HepG2 (cell line): Measurements from ENCODE around the gene HSF4. TPM values are rescaled to one million over a fixed set of nuclear protein-coding genes. Genes with fewer than 3 reads are reported as not detected.

Experiments
- HOXA5 ChIP-seq: sonication (generic); formaldehyde crosslinking; IDR thresholded peaks from 2 replicates; pipeline ENCODE4 v1.4.0; 2020; ENCODE audit warnings: missing genetic modification reagents
- JDP2 ChIP-seq: sonication (generic); formaldehyde crosslinking; IDR thresholded peaks from 2 replicates; pipeline ENCODE4 v1.8.1; 2022; ENCODE audit warnings: missing genetic modification reagents, borderline replicate concordance
- KMT2A ChIP-seq: sonication (generic); formaldehyde crosslinking; IDR thresholded peaks from 2 replicates; pipeline ENCODE4 v1.4.0; 2020; ENCODE audit warnings: missing genetic modification reagents
- MTF1 ChIP-seq: sonication (generic); formaldehyde crosslinking; IDR thresholded peaks from 2 replicates; pipeline ENCODE4 v1.5.0; 2020; ENCODE audit warnings: missing genetic modification reagents
- RAD21 ChIP-seq: fragments of 450-650 bp; formaldehyde crosslinking; IDR thresholded peaks from 2 replicates; pipeline ENCODE4 v1.5.0; 2020; ENCODE audit warnings: mild to moderate bottlenecking
- SOX5 ChIP-seq: IDR thresholded peaks from 2 replicates; pipeline ENCODE4 v1.6.1; 2016; ENCODE audit warnings: borderline replicate concordance
- XRCC5 ChIP-seq: fragments of 200-400 bp; formaldehyde crosslinking; optimal IDR thresholded peaks from 2 replicates; pipeline ENCODE3; 2017; ENCODE audit warnings: mild to moderate bottlenecking, low read length
- YEATS4 ChIP-seq: sonication (generic); formaldehyde crosslinking; IDR thresholded peaks from 2 replicates; pipeline ENCODE4 v1.4.0; 2020; ENCODE audit warnings: missing genetic modification reagents, borderline replicate concordance
- ZFP1 ChIP-seq: IDR thresholded peaks from 2 replicates; pipeline ENCODE4 v1.6.1; 2016
- ZNF329 ChIP-seq: sonication (generic); formaldehyde crosslinking; IDR thresholded peaks from 2 replicates; pipeline ENCODE4 v1.9.0; 2021; ENCODE audit warnings: low read depth, mild to moderate bottlenecking, missing genetic modification reagents
- ZNF430 ChIP-seq: sonication (generic); formaldehyde crosslinking; IDR thresholded peaks from 2 replicates; pipeline ENCODE4 v1.9.0; 2021; ENCODE audit warnings: mild to moderate bottlenecking, missing genetic modification reagents
- ZNF546 ChIP-seq: sonication (generic); formaldehyde crosslinking; conservative IDR thresholded peaks from 2 replicates; pipeline ENCODE4 v1.8.1; 2023; ENCODE audit warnings: mild to moderate bottlenecking, missing genetic modification reagents
- ZNF564 ChIP-seq: sonication (generic); formaldehyde crosslinking; IDR thresholded peaks from 2 replicates; pipeline ENCODE4 v1.8.1; 2023; ENCODE audit warnings: mild to moderate bottlenecking, missing genetic modification reagents
- ZNF598 ChIP-seq: sonication (generic); formaldehyde crosslinking; IDR thresholded peaks from 2 replicates; pipeline ENCODE4 v1.5.1; 2020; ENCODE audit warnings: mild to moderate bottlenecking, missing genetic modification reagents, borderline replicate concordance
- polyA plus RNA-seq, 8 experiments: library from polyadenylated mRNA; depleted of rRNA in 3 of 8; stranded (reverse) in 7 of 8; unstranded in 1 of 8; fragments of >200 nt; fragmentation: Illumina TruSeq in 4 of 8; extraction: Trizol in 4 of 8; gene quantifications; 2 replicates each; pipeline versions ENCODE4 v1.2.1 to v1.2.3, GENCODE V29; 2011 to 2016; ENCODE audit warnings: low read depth in 4 of 8, missing spikeins in 1 of 8, mixed read lengths in 1 of 8; ENCODE audit not compliant: insufficient read depth in 1 of 8
- total RNA-seq, 5 experiments: library from RNA; depleted of rRNA; stranded (reverse); fragments of >200 nt; fragmentation: Illumina TruSeq; extraction: Trizol; gene quantifications; 2 replicates each; pipeline ENCODE4 v1.2.3, GENCODE V29; 2016; ENCODE audit warnings: low read depth in 1 of 5
- TF ChIP-seq, protein P1 (sequence below): IDR thresholded peaks from 2 replicates; pipeline ENCODE4 v1.6.1; 2016; ENCODE audit warnings: missing biosample characterization, missing genetic modification reagents, low read depth
- TF ChIP-seq, protein P2 (sequence below): sonication (generic); formaldehyde crosslinking; conservative IDR thresholded peaks from 2 replicates; pipeline ENCODE4 v1.8.0; 2022; ENCODE audit warnings: low read depth, missing genetic modification reagents
- TF ChIP-seq, protein P3 (sequence below): sonication (generic); formaldehyde crosslinking; IDR thresholded peaks from 2 replicates; pipeline ENCODE4 v1.4.0; 2020; ENCODE audit warnings: missing genetic modification reagents
- TF ChIP-seq, protein P4 (sequence below): IDR thresholded peaks from 2 replicates; pipeline ENCODE4 v1.6.1; 2018; ENCODE audit warnings: missing genetic modification reagents, mild to moderate bottlenecking, missing compliant biosample characterization
- TF ChIP-seq, protein P5 (sequence below): IDR thresholded peaks from 2 replicates; pipeline ENCODE4 v1.6.1; 2016; ENCODE audit warnings: missing compliant biosample characterization, missing genetic modification reagents, borderline replicate concordance

HSF4 gene
- total and polyA plus RNA-seq, 2 of the 13 experiments (the other 11 are each of a cell fraction or from before 2014, with no cell fraction given), result 3.5 to 16.9 TPM

DNA sequence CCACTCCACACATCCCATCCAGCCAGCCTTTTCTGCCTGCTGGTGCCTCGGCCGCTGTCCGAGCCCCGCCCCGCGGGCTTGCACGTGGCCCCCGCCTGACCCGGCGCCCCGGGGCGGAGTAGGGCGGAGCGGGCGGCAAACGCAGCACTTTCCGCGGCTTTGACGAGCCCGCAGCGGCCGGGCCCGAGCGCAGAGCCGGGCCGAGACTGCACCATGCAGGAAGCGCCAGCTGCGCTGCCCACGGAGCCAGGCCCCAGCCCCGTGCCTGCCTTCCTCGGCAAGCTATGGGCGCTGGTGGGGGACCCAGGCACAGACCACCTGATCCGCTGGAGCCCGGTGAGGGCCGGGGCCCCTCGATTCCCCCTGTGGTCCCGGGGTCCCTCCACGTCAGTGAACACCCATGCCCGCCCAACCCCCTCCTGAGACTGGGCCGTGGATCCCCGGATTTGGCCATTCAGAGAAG, at the start of gene HSF4 (continued):
- TF ChIP-seq, protein P1, sequence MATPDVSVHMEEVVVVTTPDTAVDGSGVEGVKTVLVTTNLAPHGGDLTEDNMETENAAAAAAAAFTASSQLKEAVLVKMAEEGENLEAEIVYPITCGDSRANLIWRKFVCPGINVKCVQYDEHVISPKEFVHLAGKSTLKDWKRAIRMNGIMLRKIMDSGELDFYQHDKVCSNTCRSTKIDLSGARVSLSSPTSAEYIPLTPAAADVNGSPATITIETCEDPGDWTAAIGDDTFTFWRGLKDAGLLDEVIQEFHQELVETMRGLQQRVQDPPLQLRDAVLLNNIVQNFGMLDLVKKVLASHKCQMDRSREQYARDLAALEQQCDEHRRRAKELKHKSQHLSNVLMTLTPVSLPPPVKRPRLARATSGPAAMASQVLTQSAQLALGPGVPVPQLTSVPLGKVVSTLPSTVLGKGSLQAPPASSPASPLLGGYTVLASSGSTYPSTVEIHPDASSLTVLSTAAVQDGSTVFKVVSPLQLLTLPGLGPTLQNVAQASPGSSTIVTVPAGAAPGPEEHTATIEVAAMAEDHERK (CRISPR knock-in tag), result 0 out of 2 replicates have a peak, but pooled peaks have one; percentile 16
- TF ChIP-seq, protein P2, sequence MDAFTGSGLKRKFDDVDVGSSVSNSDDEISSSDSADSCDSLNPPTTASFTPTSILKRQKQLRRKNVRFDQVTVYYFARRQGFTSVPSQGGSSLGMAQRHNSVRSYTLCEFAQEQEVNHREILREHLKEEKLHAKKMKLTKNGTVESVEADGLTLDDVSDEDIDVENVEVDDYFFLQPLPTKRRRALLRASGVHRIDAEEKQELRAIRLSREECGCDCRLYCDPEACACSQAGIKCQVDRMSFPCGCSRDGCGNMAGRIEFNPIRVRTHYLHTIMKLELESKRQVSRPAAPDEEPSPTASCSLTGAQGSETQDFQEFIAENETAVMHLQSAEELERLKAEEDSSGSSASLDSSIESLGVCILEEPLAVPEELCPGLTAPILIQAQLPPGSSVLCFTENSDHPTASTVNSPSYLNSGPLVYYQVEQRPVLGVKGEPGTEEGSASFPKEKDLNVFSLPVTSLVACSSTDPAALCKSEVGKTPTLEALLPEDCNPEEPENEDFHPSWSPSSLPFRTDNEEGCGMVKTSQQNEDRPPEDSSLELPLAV (CRISPR knock-in tag), result 0 out of 2 replicates have a peak, but pooled peaks have one; percentile 56
- peak; percentile 98 for TF ChIP-seq ZNF546 (CRISPR knock-in tag)
- peak; percentile 71 for TF ChIP-seq KMT2A (CRISPR knock-in tag)
- peak; percentile 56 for TF ChIP-seq XRCC5
- TF ChIP-seq JDP2, result 0 out of 2 replicates have a peak, but pooled peaks have one; percentile 44
- TF ChIP-seq ZNF564 (CRISPR knock-in tag), result 0 out of 2 replicates have a peak, but pooled peaks have one; percentile 69
- peak; percentile 73; the same call in 1 of the 2 replicates for TF ChIP-seq ZNF329 (CRISPR knock-in tag)
- peak; percentile 85 for TF ChIP-seq HOXA5 (CRISPR knock-in tag)
- peak; percentile 77; the same call in 1 of the 2 replicates for TF ChIP-seq SOX5
- no peak for TF ChIP-seq ZFP1
- TF ChIP-seq ZNF598 (CRISPR knock-in tag), result peak; percentile 77; the same call in 1 of the 2 replicates
- TF ChIP-seq, protein P3, sequence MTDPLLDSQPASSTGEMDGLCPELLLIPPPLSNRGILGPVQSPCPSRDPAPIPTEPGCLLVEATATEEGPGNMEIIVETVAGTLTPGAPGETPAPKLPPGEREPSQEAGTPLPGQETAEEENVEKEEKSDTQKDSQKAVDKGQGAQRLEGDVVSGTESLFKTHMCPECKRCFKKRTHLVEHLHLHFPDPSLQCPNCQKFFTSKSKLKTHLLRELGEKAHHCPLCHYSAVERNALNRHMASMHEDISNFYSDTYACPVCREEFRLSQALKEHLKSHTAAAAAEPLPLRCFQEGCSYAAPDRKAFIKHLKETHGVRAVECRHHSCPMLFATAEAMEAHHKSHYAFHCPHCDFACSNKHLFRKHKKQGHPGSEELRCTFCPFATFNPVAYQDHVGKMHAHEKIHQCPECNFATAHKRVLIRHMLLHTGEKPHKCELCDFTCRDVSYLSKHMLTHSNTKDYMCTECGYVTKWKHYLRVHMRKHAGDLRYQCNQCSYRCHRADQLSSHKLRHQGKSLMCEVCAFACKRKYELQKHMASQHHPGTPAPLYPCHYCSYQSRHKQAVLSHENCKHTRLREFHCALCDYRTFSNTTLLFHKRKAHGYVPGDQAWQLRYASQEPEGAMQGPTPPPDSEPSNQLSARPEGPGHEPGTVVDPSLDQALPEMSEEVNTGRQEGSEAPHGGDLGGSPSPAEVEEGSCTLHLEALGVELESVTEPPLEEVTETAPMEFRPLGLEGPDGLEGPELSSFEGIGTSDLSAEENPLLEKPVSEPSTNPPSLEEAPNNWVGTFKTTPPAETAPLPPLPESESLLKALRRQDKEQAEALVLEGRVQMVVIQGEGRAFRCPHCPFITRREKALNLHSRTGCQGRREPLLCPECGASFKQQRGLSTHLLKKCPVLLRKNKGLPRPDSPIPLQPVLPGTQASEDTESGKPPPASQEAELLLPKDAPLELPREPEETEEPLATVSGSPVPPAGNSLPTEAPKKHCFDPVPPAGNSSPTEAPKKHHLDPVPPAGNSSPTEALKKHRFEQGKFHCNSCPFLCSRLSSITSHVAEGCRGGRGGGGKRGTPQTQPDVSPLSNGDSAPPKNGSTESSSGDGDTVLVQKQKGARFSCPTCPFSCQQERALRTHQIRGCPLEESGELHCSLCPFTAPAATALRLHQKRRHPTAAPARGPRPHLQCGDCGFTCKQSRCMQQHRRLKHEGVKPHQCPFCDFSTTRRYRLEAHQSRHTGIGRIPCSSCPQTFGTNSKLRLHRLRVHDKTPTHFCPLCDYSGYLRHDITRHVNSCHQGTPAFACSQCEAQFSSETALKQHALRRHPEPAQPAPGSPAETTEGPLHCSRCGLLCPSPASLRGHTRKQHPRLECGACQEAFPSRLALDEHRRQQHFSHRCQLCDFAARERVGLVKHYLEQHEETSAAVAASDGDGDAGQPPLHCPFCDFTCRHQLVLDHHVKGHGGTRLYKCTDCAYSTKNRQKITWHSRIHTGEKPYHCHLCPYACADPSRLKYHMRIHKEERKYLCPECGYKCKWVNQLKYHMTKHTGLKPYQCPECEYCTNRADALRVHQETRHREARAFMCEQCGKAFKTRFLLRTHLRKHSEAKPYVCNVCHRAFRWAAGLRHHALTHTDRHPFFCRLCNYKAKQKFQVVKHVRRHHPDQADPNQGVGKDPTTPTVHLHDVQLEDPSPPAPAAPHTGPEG (CRISPR knock-in tag), result peak; percentile 92
- TF ChIP-seq, protein P4, sequence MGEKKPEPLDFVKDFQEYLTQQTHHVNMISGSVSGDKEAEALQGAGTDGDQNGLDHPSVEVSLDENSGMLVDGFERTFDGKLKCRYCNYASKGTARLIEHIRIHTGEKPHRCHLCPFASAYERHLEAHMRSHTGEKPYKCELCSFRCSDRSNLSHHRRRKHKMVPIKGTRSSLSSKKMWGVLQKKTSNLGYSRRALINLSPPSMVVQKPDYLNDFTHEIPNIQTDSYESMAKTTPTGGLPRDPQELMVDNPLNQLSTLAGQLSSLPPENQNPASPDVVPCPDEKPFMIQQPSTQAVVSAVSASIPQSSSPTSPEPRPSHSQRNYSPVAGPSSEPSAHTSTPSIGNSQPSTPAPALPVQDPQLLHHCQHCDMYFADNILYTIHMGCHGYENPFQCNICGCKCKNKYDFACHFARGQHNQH (CRISPR knock-in tag), result peak; percentile 31; the same call in 1 of the 2 replicates
- TF ChIP-seq, protein P5, sequence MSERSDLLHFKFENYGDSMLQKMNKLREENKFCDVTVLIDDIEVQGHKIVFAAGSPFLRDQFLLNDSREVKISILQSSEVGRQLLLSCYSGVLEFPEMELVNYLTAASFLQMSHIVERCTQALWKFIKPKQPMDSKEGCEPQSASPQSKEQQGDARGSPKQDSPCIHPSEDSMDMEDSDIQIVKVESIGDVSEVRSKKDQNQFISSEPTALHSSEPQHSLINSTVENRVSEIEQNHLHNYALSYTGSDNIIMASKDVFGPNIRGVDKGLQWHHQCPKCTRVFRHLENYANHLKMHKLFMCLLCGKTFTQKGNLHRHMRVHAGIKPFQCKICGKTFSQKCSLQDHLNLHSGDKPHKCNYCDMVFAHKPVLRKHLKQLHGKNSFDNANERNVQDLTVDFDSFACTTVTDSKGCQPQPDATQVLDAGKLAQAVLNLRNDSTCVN, result 0 out of 2 replicates have a peak, but pooled peaks have one; percentile 58
- peak; percentile 78; the same call in 1 of the 2 replicates for TF ChIP-seq MTF1 (CRISPR knock-in tag)
- TF ChIP-seq ZNF430 (CRISPR knock-in tag), result peak; percentile 59
- TF ChIP-seq RAD21 (CRISPR knock-in tag), result peak; percentile 60; the same call in 1 of the 2 replicates
- TF ChIP-seq YEATS4 (CRISPR knock-in tag), result peak; percentile 90
